ENCODE data around the gene CACNG3. TPM values are rescaled to one million over a fixed set of nuclear protein-coding genes. Genes with fewer than 3 reads are reported as not detected.

The CACNG3 gene
- total and polyA plus RNA-seq, 2 experiments from 2014 or later: not detected

DNA sequence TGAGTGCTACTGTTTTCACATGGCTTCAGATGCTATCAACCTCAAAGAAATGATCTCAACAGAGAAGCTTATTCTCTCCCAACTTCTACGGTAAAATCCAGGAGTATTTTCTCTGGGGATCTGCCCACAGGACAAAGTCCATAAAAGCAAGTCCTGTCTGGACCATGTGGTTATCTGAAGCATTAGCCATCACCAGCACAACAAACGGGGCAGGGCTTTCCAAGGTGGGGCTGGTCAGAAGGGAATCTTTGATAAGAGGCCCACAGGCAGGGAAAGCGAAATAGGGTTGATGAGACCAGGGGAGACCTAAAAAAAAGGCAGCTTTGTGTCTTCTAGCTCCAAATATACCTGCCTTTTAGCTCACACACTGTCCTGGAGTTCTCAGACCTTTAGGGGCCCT is 38.7 kb upstream of the CACNG3 start:
- no peaks in the 10 kb centered on the region for H3K36me3 ChIP-seq
- peaks cover 7% of the 10 kb centered on the region for H3K27me3 ChIP-seq
- no peak overlapping the region for H3K27ac ChIP-seq
- no peaks in the 10 kb centered on the region for H3K9me3 ChIP-seq (ENCODE audit: low read depth)
- H3K4me3 ChIP-seq: no peak overlapping the region
- DNase-seq (ENCODE audit: low read depth in 1 of 2, low spot score in 1 of 2): no peak
- peaks cover 19% of the 10 kb centered on the region for H3K4me1 ChIP-seq (ENCODE audit: low read depth)
- TF ChIP-seq, protein P1, sequence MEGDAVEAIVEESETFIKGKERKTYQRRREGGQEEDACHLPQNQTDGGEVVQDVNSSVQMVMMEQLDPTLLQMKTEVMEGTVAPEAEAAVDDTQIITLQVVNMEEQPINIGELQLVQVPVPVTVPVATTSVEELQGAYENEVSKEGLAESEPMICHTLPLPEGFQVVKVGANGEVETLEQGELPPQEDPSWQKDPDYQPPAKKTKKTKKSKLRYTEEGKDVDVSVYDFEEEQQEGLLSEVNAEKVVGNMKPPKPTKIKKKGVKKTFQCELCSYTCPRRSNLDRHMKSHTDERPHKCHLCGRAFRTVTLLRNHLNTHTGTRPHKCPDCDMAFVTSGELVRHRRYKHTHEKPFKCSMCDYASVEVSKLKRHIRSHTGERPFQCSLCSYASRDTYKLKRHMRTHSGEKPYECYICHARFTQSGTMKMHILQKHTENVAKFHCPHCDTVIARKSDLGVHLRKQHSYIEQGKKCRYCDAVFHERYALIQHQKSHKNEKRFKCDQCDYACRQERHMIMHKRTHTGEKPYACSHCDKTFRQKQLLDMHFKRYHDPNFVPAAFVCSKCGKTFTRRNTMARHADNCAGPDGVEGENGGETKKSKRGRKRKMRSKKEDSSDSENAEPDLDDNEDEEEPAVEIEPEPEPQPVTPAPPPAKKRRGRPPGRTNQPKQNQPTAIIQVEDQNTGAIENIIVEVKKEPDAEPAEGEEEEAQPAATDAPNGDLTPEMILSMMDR (IDR thresholded peaks at IDR 0.05; ENCODE audit: low read depth, low read length): no peak

DNA sequence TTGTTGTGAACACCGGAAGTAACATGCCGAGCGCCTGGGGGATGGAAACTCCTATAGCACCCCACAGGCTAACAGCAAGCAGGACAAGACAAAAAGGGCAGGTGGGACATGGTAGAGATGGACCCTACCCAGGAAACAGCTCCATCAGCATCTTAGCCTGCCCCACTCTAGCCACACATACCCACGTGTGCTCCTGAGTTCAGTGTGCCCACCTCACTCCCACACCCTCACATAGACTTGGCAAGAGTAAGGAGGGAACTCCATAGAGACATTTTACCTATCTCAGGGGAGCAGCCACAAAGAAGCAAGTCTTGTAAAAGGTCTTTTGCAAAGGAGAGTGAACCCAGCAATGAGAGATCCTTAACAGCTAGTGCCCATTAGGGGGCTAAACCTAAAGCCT is 37.8 kb upstream of the CACNG3 start:
- TF ChIP-seq, protein P1 (IDR thresholded peaks at IDR 0.05; ENCODE audit: low read depth, low read length): no peak

DNA sequence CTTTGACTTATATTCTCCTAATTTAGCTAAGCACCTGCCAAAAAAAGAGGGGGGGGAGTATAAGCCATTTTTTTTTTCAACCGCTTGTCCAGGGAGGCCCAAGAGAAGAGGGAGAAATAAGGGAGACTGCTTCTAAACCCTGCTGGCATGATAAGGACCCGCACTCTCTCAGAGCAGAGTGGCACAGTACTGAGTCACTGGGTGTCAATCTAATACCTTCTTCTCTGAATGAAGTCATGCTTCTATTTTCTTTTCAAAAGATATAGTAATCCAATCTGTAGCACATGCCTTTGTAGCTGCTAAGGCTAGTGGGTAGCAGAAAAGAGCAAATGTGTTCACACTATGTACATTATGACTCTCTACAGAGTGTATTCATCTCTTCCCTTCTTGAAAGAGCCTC is 34.9 kb upstream of the CACNG3 start:
- peaks cover 7% of the 10 kb centered on the region for H3K4me1 ChIP-seq (ENCODE audit: low read depth)
- no peak overlapping the region for H3K27ac ChIP-seq
- no peak for DNase-seq (ENCODE audit: low read depth in 1 of 2, low spot score in 1 of 2)
- H3K9me3 ChIP-seq (ENCODE audit: low read depth): no peaks in the 10 kb centered on the region
- H3K27me3 ChIP-seq: peaks cover 7% of the 10 kb centered on the region
- TF ChIP-seq, protein P1 (IDR thresholded peaks at IDR 0.05; ENCODE audit: low read depth, low read length): no peak
- no peak overlapping the region for H3K4me3 ChIP-seq
- no peaks in the 10 kb centered on the region for H3K36me3 ChIP-seq

More for the DNA sequence above, 37.8 kb upstream of the CACNG3 start:
- no peaks in the 10 kb centered on the region for H3K9me3 ChIP-seq (ENCODE audit: low read depth)
- no peak for DNase-seq (ENCODE audit: low read depth in 1 of 2, low spot score in 1 of 2)
- no peak overlapping the region for H3K27ac ChIP-seq
- H3K4me1 ChIP-seq (ENCODE audit: low read depth): peaks cover 19% of the 10 kb centered on the region
- no peak overlapping the region for H3K4me3 ChIP-seq
- peaks cover 7% of the 10 kb centered on the region for H3K27me3 ChIP-seq
- no peaks in the 10 kb centered on the region for H3K36me3 ChIP-seq

DNA sequence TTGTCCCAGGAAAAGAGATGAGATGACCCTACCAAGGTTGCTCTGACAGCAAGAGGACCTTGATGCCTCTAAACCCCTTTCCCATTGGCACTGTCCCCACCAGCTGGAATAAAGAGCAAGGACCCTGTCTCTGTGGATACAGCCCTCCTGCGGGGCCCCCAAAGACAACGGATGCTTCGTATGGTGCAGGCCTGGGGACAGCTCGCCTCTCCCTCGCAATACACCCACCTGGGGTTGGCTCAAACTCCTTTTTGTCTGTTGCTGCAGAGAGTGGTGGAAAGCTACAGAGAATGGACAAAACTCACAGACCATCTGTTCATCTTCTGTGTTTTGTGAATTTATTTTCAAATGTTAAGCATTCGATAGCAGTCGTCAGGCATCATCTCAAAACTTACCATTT is 27.6 kb upstream of the CACNG3 start:
- Histone ChIP-seq H3K36me3 (no peaks in the 10 kb centered on the region), H3K4me3 (no peak overlapping the region), H3K27ac (no peak overlapping the region), H3K9me3 (ENCODE audit: low read depth) (no peaks in the 10 kb centered on the region), H3K4me1 (ENCODE audit: low read depth) (no peaks in the 10 kb centered on the region), H3K27me3 (peaks cover 3% of the 10 kb centered on the region)
- DNase-seq (ENCODE audit: low read depth in 1 of 2, low spot score in 1 of 2): no peak
- TF ChIP-seq, protein P1 (IDR thresholded peaks at IDR 0.05; ENCODE audit: low read depth, low read length): no peak

DNA sequence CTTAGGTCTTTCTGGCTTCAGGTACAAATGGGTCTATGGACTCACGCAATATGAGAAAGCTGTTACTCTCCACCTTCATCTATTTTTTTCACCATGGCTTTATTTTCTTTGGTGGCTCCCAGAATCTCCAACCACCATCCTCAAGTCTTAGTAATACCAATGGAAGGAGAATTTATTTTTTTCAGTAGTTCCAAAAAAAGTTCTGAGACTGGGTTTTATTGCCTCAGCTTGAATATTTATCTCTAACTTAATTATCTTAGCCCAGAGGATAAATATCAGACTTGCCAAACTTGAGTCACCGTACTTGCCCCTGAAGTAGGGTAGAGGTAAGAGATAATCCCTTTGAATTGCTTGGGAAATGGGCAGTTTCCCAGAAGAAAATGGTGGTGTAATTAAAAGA is 23.2 kb upstream of the CACNG3 start:
- Histone ChIP-seq H3K27ac (no peak overlapping the region), H3K36me3 (no peaks in the 10 kb centered on the region), H3K27me3 (peaks cover 3% of the 10 kb centered on the region), H3K4me3 (no peak overlapping the region), H3K4me1 (ENCODE audit: low read depth) (no peaks in the 10 kb centered on the region), H3K9me3 (ENCODE audit: low read depth) (no peaks in the 10 kb centered on the region)
- DNase-seq (ENCODE audit: low read depth in 1 of 2, low spot score in 1 of 2): no peak
- TF ChIP-seq, protein P1 (IDR thresholded peaks at IDR 0.05; ENCODE audit: low read depth, low read length): no peak

DNA sequence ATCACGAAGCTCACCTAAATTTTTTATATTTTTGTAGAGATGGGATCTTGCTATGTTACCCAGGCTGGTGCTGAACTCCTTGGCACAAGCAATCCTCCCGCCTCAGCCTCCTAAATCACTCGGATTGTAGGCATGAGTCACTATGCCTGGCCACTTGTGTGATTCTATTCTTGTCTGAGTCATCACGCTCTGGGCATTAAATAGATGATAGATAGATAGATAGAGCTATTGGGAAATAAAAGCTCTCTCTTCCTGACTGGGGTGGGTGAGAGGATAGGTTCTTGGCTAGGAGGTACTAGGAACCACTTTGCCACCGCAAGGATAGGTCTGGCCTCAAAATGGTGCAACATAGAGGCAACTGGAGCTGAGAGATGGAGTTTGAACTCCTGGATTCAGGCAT is 21.4 kb upstream of the CACNG3 start:
- H3K4me1 ChIP-seq (ENCODE audit: low read depth): no peaks in the 10 kb centered on the region
- DNase-seq (ENCODE audit: low read depth in 1 of 2, low spot score in 1 of 2): no peak
- no peaks in the 10 kb centered on the region for H3K9me3 ChIP-seq (ENCODE audit: low read depth)
- H3K36me3 ChIP-seq: no peaks in the 10 kb centered on the region
- H3K27me3 ChIP-seq: no peaks in the 10 kb centered on the region
- H3K27ac ChIP-seq: no peak overlapping the region
- no peak overlapping the region for H3K4me3 ChIP-seq
- TF ChIP-seq, protein P1 (IDR thresholded peaks at IDR 0.05; ENCODE audit: low read depth, low read length): no peak
